ENCODE data around the gene CBFA2T3. TPM values are rescaled to one million over a fixed set of nuclear protein-coding genes. Genes with fewer than 3 reads are reported as not detected.

Gene CBFA2T3
- total and polyA plus RNA-seq, 2 of the 8 experiments (the other 6 are each of a cell fraction or from before 2014, with no cell fraction given) = 0.51 to 1.3 TPM

DNA sequence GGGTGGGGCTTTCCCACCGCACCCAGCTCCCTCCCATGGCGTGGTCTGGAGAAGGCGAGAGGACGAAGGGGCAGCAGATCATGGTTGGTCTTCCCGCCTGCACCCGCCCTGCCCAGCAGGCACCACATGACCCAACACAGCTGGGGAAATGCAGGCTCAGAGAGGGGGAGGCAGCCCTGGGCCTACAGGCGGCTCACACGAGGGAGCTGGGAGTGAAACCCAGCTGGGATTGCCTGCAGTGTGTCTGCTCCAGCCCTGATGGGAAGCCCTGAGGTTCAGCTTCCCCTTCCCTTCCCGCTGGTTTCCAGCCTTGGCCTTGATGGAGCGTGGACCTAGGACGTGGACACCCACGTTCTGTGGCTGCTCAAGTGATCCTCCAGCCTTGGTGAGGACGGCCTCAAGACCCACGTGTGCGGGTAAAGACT is 90.6 kb downstream of the CBFA2T3 start:
- Histone ChIP-seq H3K79me2 (ENCODE audit: control insufficient read depth in 1 of 2, insufficient read depth in 2 of 2, low read length in 2 of 2) (no peaks in the 10 kb centered on the region), H4K91ac (replicated peaks; ENCODE audit: insufficient read length, low read length) (no peak overlapping the region), H3K23me2 (ENCODE audit: low read depth, low read length) (no peaks in the 10 kb centered on the region; the same call in 1 of the 2 replicates), H3K9me3 (ENCODE audit: insufficient read depth in 2 of 2, low read depth in 1 of 2, low read length in 1 of 2) (no peaks in the 10 kb centered on the region), H4K8ac (ENCODE audit: extremely low read depth, insufficient read depth, low read length) (no peak overlapping the region; the same call in 1 of the 2 replicates), H2AK5ac (ENCODE audit: low read depth, low read length) (no peak overlapping the region), H3K18ac (ENCODE audit: extremely low read depth, low read length) (no peak overlapping the region), H3K4me1 (replicated peaks in 1 of 4; ENCODE audit: control insufficient read depth in 3 of 4, insufficient read depth in 4 of 4, low read length in 3 of 4) (peaks cover 0 to 4% (median 0%) of the 10 kb centered on the region in 4 experiments; a peak in 2 of 7 replicates), H3K4me3 (ENCODE audit: extremely low read depth in 1 of 4, insufficient read depth in 2 of 4, low read depth in 3 of 4, low read length in 4 of 4) (no peak overlapping the region), H3K79me1 (ENCODE audit: low read depth, low read length) (no peaks in the 10 kb centered on the region; the same call in 1 of the 2 replicates), H3K27me3 (replicated peaks in 1 of 4; ENCODE audit: control insufficient read depth in 3 of 4, extremely low read depth in 1 of 4, insufficient read depth in 3 of 4, low read length in 3 of 4) (peaks cover 0 to 2% (median under 1%) of the 10 kb centered on the region in 4 experiments; a peak in 2 of 7 replicates), H3K56ac (replicated peaks; ENCODE audit: insufficient read length, low read depth, low read length) (no peak overlapping the region), H4K20me1 (replicated peaks in 1 of 2; ENCODE audit: control insufficient read depth in 1 of 2, insufficient read depth in 2 of 2, low read length in 2 of 2) (peaks cover 0 to 4% of the 10 kb centered on the region in 2 experiments), H3K14ac (ENCODE audit: insufficient read length) (no peak overlapping the region), H2BK5ac (ENCODE audit: low read depth, low read length) (no peak overlapping the region), H3K36me3 (ENCODE audit: control insufficient read depth in 2 of 4, insufficient read depth in 4 of 4, low read length in 3 of 4) (no peaks in the 10 kb centered on the region), H3K4me2 (ENCODE audit: insufficient read depth in 1 of 2, low read depth in 2 of 2, low read length in 2 of 2) (no peak overlapping the region), H3K23ac (ENCODE audit: insufficient read length) (no peak overlapping the region), H2BK120ac (replicated peaks; ENCODE audit: low read depth, low read length) (no peak overlapping the region), H4K5ac (ENCODE audit: insufficient read length, low read depth, low read length) (no peak overlapping the region), H2BK15ac (ENCODE audit: low read length) (0 out of 2 replicates have a peak overlapping the region, but pooled peaks have one; percentile 46), H3K27ac (ENCODE audit: low read depth, low read length) (no peak overlapping the region), H3K4ac (replicated peaks; ENCODE audit: insufficient read length, low read depth, low read length) (no peak overlapping the region), H2AFZ (ENCODE audit: low read length) (no peak overlapping the region), H2BK12ac (ENCODE audit: low read depth, low read length) (no peak overlapping the region; the same call in 1 of the 2 replicates), H3K9ac (replicated peaks in 1 of 4; ENCODE audit: extremely low read depth in 1 of 4, low read depth in 3 of 4, low read length in 3 of 4) (no peak overlapping the region), H2BK20ac (ENCODE audit: low read length) (no peak overlapping the region)
- no peak for FAIRE-seq
- DNase-seq (ENCODE audit: low read depth in 1 of 2, low spot score in 2 of 2) = no peak
- WGBS, 2 experiments (ENCODE audit: extremely low coverage in 1 of 2, insufficient coverage in 1 of 2, insufficient read length in 1 of 2, insufficient replicate concordance in 2 of 2, low coverage in 1 of 2, low lambda C conversion rate in 2 of 2, missing lambda C conversion rate in 1 of 2) = 86% methylated on average over 13 of the region's 15 CpGs; no CpG with 5 or more reads in 1 of the 2 experiments
- CTCF ChIA-PET (ENCODE audit: partially characterized antibody) = interaction anchor here (1.2 to 2.1 kb wide), 3 partner anchors 19 to 149 kb away, joined by 3 to 8 read pairs (median 4); partner anchors contain the start of genes GALNS and TRAPPC2L
- POLR2A ChIA-PET (ENCODE audit: partially characterized antibody) = interaction anchor here (0.9 kb wide), 1 partner anchor 76 kb away, joined by 5 read pairs; no protein-coding TSS in a partner anchor
- TF ChIP-seq ZNF274 (IDR thresholded peaks at IDR 0.05; ENCODE audit: borderline replicate concordance, extremely low read depth, low read length) (no peak), RBBP5 (IDR thresholded peaks at IDR 0.05; ENCODE audit: borderline replicate concordance, low read depth, low read length) (no peak), POLR2A (IDR thresholded peaks at IDR 0.05; ENCODE audit: control extremely low read depth in 1 of 2, low read depth in 2 of 2, low read length in 2 of 2) (no peak), POU5F1 (IDR thresholded peaks at IDR 0.05; ENCODE audit: low read depth, low read length) (no peak), CREB1 (IDR thresholded peaks at IDR 0.05) (no peak), NRF1 (IDR thresholded peaks at IDR 0.05; ENCODE audit: low read depth, low read length) (no peak), KDM5A (IDR thresholded peaks at IDR 0.05; ENCODE audit: low read length) (no peak), SAP30 (IDR thresholded peaks at IDR 0.05; ENCODE audit: insufficient read depth, insufficient replicate concordance, low read length) (no peak), TCF12 (IDR thresholded peaks at IDR 0.05; ENCODE audit: low read depth, low read length) (no peak), TBP (IDR thresholded peaks at IDR 0.05; ENCODE audit: low read depth, low read length) (no peak), PHF8 (conservative IDR thresholded peaks at IDR 0.05; ENCODE audit: low read depth, low read length) (no peak)
- TF ChIP-seq, protein P1, sequence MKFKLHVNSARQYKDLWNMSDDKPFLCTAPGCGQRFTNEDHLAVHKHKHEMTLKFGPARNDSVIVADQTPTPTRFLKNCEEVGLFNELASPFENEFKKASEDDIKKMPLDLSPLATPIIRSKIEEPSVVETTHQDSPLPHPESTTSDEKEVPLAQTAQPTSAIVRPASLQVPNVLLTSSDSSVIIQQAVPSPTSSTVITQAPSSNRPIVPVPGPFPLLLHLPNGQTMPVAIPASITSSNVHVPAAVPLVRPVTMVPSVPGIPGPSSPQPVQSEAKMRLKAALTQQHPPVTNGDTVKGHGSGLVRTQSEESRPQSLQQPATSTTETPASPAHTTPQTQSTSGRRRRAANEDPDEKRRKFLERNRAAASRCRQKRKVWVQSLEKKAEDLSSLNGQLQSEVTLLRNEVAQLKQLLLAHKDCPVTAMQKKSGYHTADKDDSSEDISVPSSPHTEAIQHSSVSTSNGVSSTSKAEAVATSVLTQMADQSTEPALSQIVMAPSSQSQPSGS (IDR thresholded peaks at IDR 0.05; ENCODE audit: low read length) = no peak
